Activated naive CD4-positive, alpha-beta T cell treated with anti-CD3 and anti-CD28 coated beads, Interleukin-2, amount 50 U/mL, for 72 hours (primary cell): ENCODE measurements around the gene JAZF1. TPM values are rescaled to one million over a fixed set of nuclear protein-coding genes. Genes with fewer than 3 reads are reported as not detected.
"Not testable (repeated sequence)": the region's sequence is repeated elsewhere in the genome, so short reads cannot be mapped to it uniquely, and the experiment has no call there.

Source experiments
- ATAC-seq, 2 donors: fragments of 150-1000 bp; cut with Tn5 transposase; 2 replicates each; pipeline ENCODE4 v1.10.0; 2021; ENCODE audit warnings: mild to moderate bottlenecking in 2 of 2, moderate library complexity in 2 of 2
- DNase-seq, 2 donors: peaks; one replicate each; pipeline ENCODE4 v3.0.0; 2021 to 2022; ENCODE audit warnings: low spot score in 2 of 2
- H3K27ac Mint-ChIP-seq, 2 donors: one replicate each; pipeline ENCODE4 v1.8.0; 2022; ENCODE audit warnings: mild to moderate bottlenecking in 2 of 2, mixed read lengths in 2 of 2
- H3K36me3 Mint-ChIP-seq, 2 donors: one replicate each; pipeline ENCODE4 v1.8.0; 2022; ENCODE audit warnings: mixed read lengths in 2 of 2
- H3K9me3 Mint-ChIP-seq, 2 donors: one replicate each; pipeline ENCODE4 v1.8.0; 2022; ENCODE audit warnings: mixed read lengths in 2 of 2
- total RNA-seq, 2 donors: library from RNA; stranded (reverse); gene quantifications; one replicate each; pipeline ENCODE4 v1.2.3, GENCODE V29; 2022

JAZF1 gene
- total RNA-seq, 2 donors from 2014 or later, result 3.3 to 3.4 TPM

GRCh38 chr7:27933671-27934565 lies 246.7 kb downstream of the JAZF1 start:
- Mint-ChIP-seq H3K27ac (no peak overlapping the region), H3K9me3 (no peaks in the 10 kb centered on the region), H3K36me3 (no peaks in the 10 kb centered on the region)
- DNase-seq (no peak), ATAC-seq (no peak)

- Mint-ChIP-seq H3K36me3 (no peaks in the 10 kb centered on the region), H3K9me3 (no peaks in the 10 kb centered on the region), H3K27ac (no peak overlapping the region)
- DNase-seq, result no peak
- ATAC-seq, result peak in 1 of 2 donors; percentile 63
Observed at GRCh38 chr7:27930910-27931476, 249.6 kb downstream of the JAZF1 start.

- Mint-ChIP-seq H3K36me3 (no peaks in the 10 kb centered on the region), H3K9me3 (no peaks in the 10 kb centered on the region), H3K27ac (no peak overlapping the region)
- ATAC-seq (no peak), DNase-seq (no peak)
Observed at GRCh38 chr7:27929127-27929526, 251.5 kb downstream of the JAZF1 start.

GRCh38 chr7:27928001-27928400 lies 252.6 kb downstream of the JAZF1 start:
- no peaks in the 10 kb centered on the region for H3K36me3 Mint-ChIP-seq
- no peak overlapping the region for H3K27ac Mint-ChIP-seq

GRCh38 chr7:27925573-27926201 lies 254.9 kb downstream of the JAZF1 start:
- Mint-ChIP-seq H3K27ac (no peak overlapping the region), H3K9me3 (no peaks in the 10 kb centered on the region), H3K36me3 (no peaks in the 10 kb centered on the region)
- no peak for DNase-seq
- peak in 1 of 2 donors; percentile 62 for ATAC-seq

More at GRCh38 chr7:27928001-27928400, 252.6 kb downstream of the JAZF1 start:
- no peaks in the 10 kb centered on the region for H3K9me3 Mint-ChIP-seq
- no peak for DNase-seq
- no peak for ATAC-seq

GRCh38 chr7:27923642-27923980 lies 257.0 kb downstream of the JAZF1 start:
- Mint-ChIP-seq H3K36me3 (no peaks in the 10 kb centered on the region), H3K9me3 (no peaks in the 10 kb centered on the region), H3K27ac (no peak overlapping the region)
- ATAC-seq (no peak), DNase-seq (no peak)

- H3K9me3 Mint-ChIP-seq, result no peaks in the 10 kb centered on the region
- ATAC-seq, result no peak
- H3K36me3 Mint-ChIP-seq, result no peaks in the 10 kb centered on the region
- no peak for DNase-seq
- H3K27ac Mint-ChIP-seq, result no peak overlapping the region
Observed at GRCh38 chr7:27922907-27923641, 257.5 kb downstream of the JAZF1 start.

GRCh38 chr7:27922389-27922788 lies 258.2 kb downstream of the JAZF1 start:
- not testable (repeated sequence) for ATAC-seq, DNase-seq, H3K27ac Mint-ChIP-seq, H3K9me3 Mint-ChIP-seq, H3K36me3 Mint-ChIP-seq

- no peaks in the 10 kb centered on the region for H3K9me3 Mint-ChIP-seq
- ATAC-seq (peak in 1 of 2 donors; percentile 61), DNase-seq (peak in 1 of 2 donors; percentile 27)
- no peaks in the 10 kb centered on the region for H3K36me3 Mint-ChIP-seq
- H3K27ac Mint-ChIP-seq, result no peak overlapping the region
Observed at GRCh38 chr7:27921081-27921836, 259.3 kb downstream of the JAZF1 start.

- H3K9me3 Mint-ChIP-seq, result no peaks in the 10 kb centered on the region
- no peak overlapping the region for H3K27ac Mint-ChIP-seq
- no peak for DNase-seq
- ATAC-seq, result no peak
- H3K36me3 Mint-ChIP-seq, result no peaks in the 10 kb centered on the region
Observed at GRCh38 chr7:27920281-27920946, 260.2 kb downstream of the JAZF1 start.

- Mint-ChIP-seq H3K27ac (no peak overlapping the region), H3K9me3 (no peaks in the 10 kb centered on the region), H3K36me3 (no peaks in the 10 kb centered on the region)
- DNase-seq (no peak), ATAC-seq (no peak)
Observed at GRCh38 chr7:27918503-27918902, 262.1 kb downstream of the JAZF1 start.

- no peaks in the 10 kb centered on the region for H3K36me3 Mint-ChIP-seq
- H3K9me3 Mint-ChIP-seq, result no peaks in the 10 kb centered on the region
- ATAC-seq (peak in 1 of 2 donors; percentile 38), DNase-seq (no peak)
- H3K27ac Mint-ChIP-seq, result no peak overlapping the region
Observed at GRCh38 chr7:27917774-27918314, 262.8 kb downstream of the JAZF1 start.

- Mint-ChIP-seq H3K9me3 (no peaks in the 10 kb centered on the region), H3K27ac (no peak overlapping the region), H3K36me3 (no peaks in the 10 kb centered on the region)
- DNase-seq (no peak), ATAC-seq (no peak)
Observed at GRCh38 chr7:27917119-27917518, 263.5 kb downstream of the JAZF1 start.

- Mint-ChIP-seq H3K9me3 (no peaks in the 10 kb centered on the region), H3K36me3 (no peaks in the 10 kb centered on the region)
Observed at GRCh38 chr7:27916372-27916771, 264.2 kb downstream of the JAZF1 start.

GRCh38 chr7:27914409-27914808 lies 266.2 kb downstream of the JAZF1 start:
- H3K9me3 Mint-ChIP-seq, result no peaks in the 10 kb centered on the region
- H3K36me3 Mint-ChIP-seq, result no peaks in the 10 kb centered on the region
- DNase-seq (no peak), ATAC-seq (no peak)
- H3K27ac Mint-ChIP-seq, result no peak overlapping the region

More at GRCh38 chr7:27916372-27916771, 264.2 kb downstream of the JAZF1 start:
- H3K27ac Mint-ChIP-seq, result no peak overlapping the region
- ATAC-seq (no peak), DNase-seq (no peak)

GRCh38 chr7:27912751-27913150 lies 267.8 kb downstream of the JAZF1 start:
- no peak for DNase-seq
- Mint-ChIP-seq H3K36me3 (no peaks in the 10 kb centered on the region), H3K27ac (no peak overlapping the region), H3K9me3 (no peaks in the 10 kb centered on the region)
- ATAC-seq, result no peak
